SU-DHL-6 (cell line): Measurements from ENCODE around the gene B3GAT1.

ENCODE experiments used
- H2AFZ ChIP-seq: fragments of 200-600 bp; sonication (generic); 2 replicates; pipeline ENCODE4 v1.6.1; 2014; ENCODE audit warnings: low read depth, mild to moderate bottlenecking, moderate library complexity, mixed read lengths, antibody characterized with exemption, low read length; ENCODE audit not compliant: severe bottlenecking
- H3F3A ChIP-seq: fragments of 200-600 bp; shearing (Covaris generic); 2 replicates; pipeline ENCODE4 v1.6.0; 2016; ENCODE audit warnings: antibody characterized with exemption, mild to moderate bottlenecking; ENCODE audit not compliant: insufficient read depth
- H3K27ac ChIP-seq: fragments of 200-600 bp; sonication (generic); 2 replicates; pipeline ENCODE4 v1.5.1; 2016; ENCODE audit warnings: low read depth, mild to moderate bottlenecking, low read length, moderate library complexity, mixed read lengths
- H3K27me3 ChIP-seq: fragments of 200-600 bp; sonication (generic), shearing (Covaris generic); 2 replicates; pipeline ENCODE4 v1.6.0; 2014; ENCODE audit warnings: mild to moderate bottlenecking, low read length
- H3K36me3 ChIP-seq: fragments of 200-600 bp; sonication (generic); 2 replicates; pipeline ENCODE4 v1.6.1; 2014; ENCODE audit warnings: mild to moderate bottlenecking, low read length, mixed read lengths
- H3K4me2 ChIP-seq: fragments of 300-600, 200-600 bp; shearing (Covaris generic), sonication (generic); 2 replicates; pipeline ENCODE4 v1.6.0; 2014; ENCODE audit warnings: low read length, low read depth, mild to moderate bottlenecking; ENCODE audit not compliant: poor library complexity, severe bottlenecking
- H3K4me3 ChIP-seq: fragments of 200-600 bp; sonication (generic); 2 replicates; pipeline ENCODE4 v1.5.1; 2014; ENCODE audit warnings: antibody characterized with exemption, low read length, mild to moderate bottlenecking, mixed read lengths; ENCODE audit not compliant: insufficient read depth, poor library complexity, severe bottlenecking
- H3K79me2 ChIP-seq: fragments of 200-600 bp; sonication (generic); 2 replicates; pipeline ENCODE4 v1.6.1; 2014; ENCODE audit warnings: mild to moderate bottlenecking, low read length, moderate library complexity; ENCODE audit not compliant: insufficient read depth
- H3K9ac ChIP-seq: fragments of 200-600 bp; sonication (generic); 2 replicates; pipeline ENCODE4 v1.7.0; 2014; ENCODE audit warnings: mild to moderate bottlenecking, low read length
- H3K9me2 ChIP-seq: fragments of 200-600 bp; sonication (generic); replicated peaks from 2 replicates; pipeline ENCODE4 v1.6.1; 2014; ENCODE audit warnings: low read length; ENCODE audit not compliant: insufficient read depth
- H3K9me3 ChIP-seq: fragments of 200-600 bp; sonication (generic); 2 replicates; pipeline ENCODE4 v1.6.1; 2014; ENCODE audit warnings: low read length, mixed read lengths; ENCODE audit not compliant: insufficient read depth
- H4K20me1 ChIP-seq: fragments of 200-600 bp; sonication (generic); 2 replicates; pipeline ENCODE4 v1.6.1; 2014; ENCODE audit warnings: low read depth, mild to moderate bottlenecking, antibody characterized with exemption, low read length, moderate library complexity, mixed read lengths
- CTCF ChIP-seq: fragments of 200-600 bp; sonication (generic); IDR thresholded peaks from one replicate; pipeline ENCODE4 v1.5.1; 2017; ENCODE audit warnings: antibody characterized with exemption, mild to moderate bottlenecking, low read length, moderate library complexity; ENCODE audit not compliant: insufficient read depth, poor library complexity, severe bottlenecking
- EZH2phosphoT487 ChIP-seq: fragments of 200-600 bp; sonication (generic), shearing (Covaris generic); conservative IDR thresholded peaks from 2 replicates; pipeline ENCODE4 v1.6.1; 2018; ENCODE audit warnings: mild to moderate bottlenecking, antibody characterized with exemption, low read length, moderate library complexity, mixed read lengths

B3GAT1 gene

GRCh38 chr11:134374891-134375550 is 37.0 kb downstream of the B3GAT1 start:
- Histone ChIP-seq H3K9me3 (no peaks in the 10 kb centered on the region), H3K9ac (no peak overlapping the region), H2AFZ (no peak overlapping the region), H3K27ac (no peak overlapping the region), H3F3A (no peaks in the 10 kb centered on the region), H3K27me3 (no peaks in the 10 kb centered on the region), H3K79me2 (no peaks in the 10 kb centered on the region), H4K20me1 (no peaks in the 10 kb centered on the region), H3K36me3 (no peaks in the 10 kb centered on the region), H3K4me3 (no peak overlapping the region), H3K9me2 (no peaks in the 10 kb centered on the region), H3K4me2 (no peak overlapping the region)
- TF ChIP-seq EZH2phosphoT487: no peak

- Histone ChIP-seq H3K27me3 (no peaks in the 10 kb centered on the region), H3K36me3 (no peaks in the 10 kb centered on the region), H3K27ac (no peak overlapping the region), H3K79me2 (no peaks in the 10 kb centered on the region), H2AFZ (no peak overlapping the region), H3F3A (no peaks in the 10 kb centered on the region), H3K4me3 (no peak overlapping the region), H3K4me2 (no peak overlapping the region), H3K9me2 (no peaks in the 10 kb centered on the region), H4K20me1 (no peaks in the 10 kb centered on the region), H3K9ac (no peak overlapping the region), H3K9me3 (no peaks in the 10 kb centered on the region)
- no peak for TF ChIP-seq EZH2phosphoT487
- no peak for TF ChIP-seq CTCF
These were observed 37.9 kb downstream of the B3GAT1 start for GRCh38 chr11:134374171-134374570.

DNA sequence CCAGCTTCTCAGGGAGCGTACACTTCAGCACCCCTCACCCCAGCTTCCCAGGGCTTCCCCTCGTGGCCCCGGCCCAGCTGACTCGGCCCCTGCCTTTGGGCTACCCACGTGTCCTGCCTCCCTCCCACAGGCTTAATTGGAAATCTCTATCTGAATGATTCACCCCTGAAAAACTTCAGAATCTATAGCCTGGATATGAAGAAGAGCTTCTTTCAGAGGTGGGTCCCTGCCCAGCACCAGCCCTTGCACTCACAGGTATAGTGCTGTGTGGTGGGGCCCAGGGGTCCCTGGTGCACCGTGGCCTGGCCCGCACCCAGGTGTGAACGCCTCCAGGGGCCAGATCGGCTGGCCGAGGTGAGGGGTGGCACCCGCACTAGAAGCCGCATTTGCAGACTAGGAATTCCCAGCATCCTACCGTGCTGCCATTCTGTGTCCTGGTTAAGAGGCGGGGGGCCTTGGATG is 38.4 kb downstream of the B3GAT1 start:
- H3K9ac ChIP-seq: no peak overlapping the region
- no peak overlapping the region for H3K4me2 ChIP-seq
- no peaks in the 10 kb centered on the region for H3K9me3 ChIP-seq
- H3K79me2 ChIP-seq: no peaks in the 10 kb centered on the region
- no peaks in the 10 kb centered on the region for H4K20me1 ChIP-seq
- H2AFZ ChIP-seq: no peak overlapping the region
- no peaks in the 10 kb centered on the region for H3K36me3 ChIP-seq
- TF ChIP-seq CTCF (no peak), EZH2phosphoT487 (no peak)
- H3K9me2 ChIP-seq: no peaks in the 10 kb centered on the region
- H3K27ac ChIP-seq: no peak overlapping the region
- H3K4me3 ChIP-seq: no peak overlapping the region
- no peaks in the 10 kb centered on the region for H3K27me3 ChIP-seq
- H3F3A ChIP-seq: no peaks in the 10 kb centered on the region

DNA sequence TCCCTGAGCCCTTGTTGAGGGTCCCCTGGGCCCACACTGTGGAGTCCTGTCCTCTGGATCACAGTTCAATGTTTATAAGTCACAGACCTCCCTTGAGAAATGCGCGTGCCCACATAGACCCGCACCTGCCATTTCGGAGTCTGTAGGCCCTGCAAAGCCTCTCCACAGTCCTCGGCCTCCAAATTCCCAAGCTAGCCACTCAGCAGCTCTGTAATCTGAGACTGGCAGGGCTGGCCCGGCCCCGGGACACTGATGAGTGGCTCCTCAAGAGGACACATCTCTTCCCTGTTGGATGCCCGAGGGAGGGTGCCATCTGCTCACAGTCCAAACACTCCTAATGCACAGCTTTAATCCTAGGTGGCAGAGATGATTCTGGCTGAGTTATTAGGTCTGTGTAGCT is 39.1 kb downstream of the B3GAT1 start:
- Histone ChIP-seq H3K4me2 (no peak overlapping the region), H3K79me2 (no peaks in the 10 kb centered on the region), H3K36me3 (no peaks in the 10 kb centered on the region), H3K9me2 (no peaks in the 10 kb centered on the region), H3K27me3 (no peaks in the 10 kb centered on the region), H3K27ac (no peak overlapping the region), H3K9ac (no peak overlapping the region), H4K20me1 (no peaks in the 10 kb centered on the region), H2AFZ (no peak overlapping the region), H3K4me3 (no peak overlapping the region), H3F3A (no peaks in the 10 kb centered on the region), H3K9me3 (no peaks in the 10 kb centered on the region)
- TF ChIP-seq EZH2phosphoT487: no peak
- TF ChIP-seq CTCF: no peak
